Stimulated activated CD8-positive, alpha-beta memory T cell treated with anti-CD3 and anti-CD28 coated beads, Interleukin-4, amount 100 ng/mL, for 48 hours (primary cell): ENCODE measurements around the gene UBASH3B.
A peak's percentile ranks its signal among the peaks of the same experiment; 100 is the strongest.
"Not testable (repeated sequence)": the region's sequence is repeated elsewhere in the genome, so short reads cannot be mapped to it uniquely, and the experiment has no call there.

Experiments
- DNase-seq: peaks from one replicate; pipeline ENCODE4 v3.0.0-alpha.2; 2020

The UBASH3B gene

GRCh38 chr11:122823564-122823963 is 168.0 kb downstream of the UBASH3B start:
- DNase-seq, result no peak

- DNase-seq, result not testable (repeated sequence)
These were observed 173.8 kb downstream of the UBASH3B start for GRCh38 chr11:122829371-122829770.

- DNase-seq, result not testable (repeated sequence)
These were observed 176.8 kb downstream of the UBASH3B start for GRCh38 chr11:122832297-122832696.

- no peak for DNase-seq
These were observed 177.4 kb downstream of the UBASH3B start for GRCh38 chr11:122832721-122833470.

- no peak for DNase-seq
These were observed 178.4 kb downstream of the UBASH3B start for GRCh38 chr11:122833846-122834464.

- DNase-seq, result no peak
These were observed 181.4 kb downstream of the UBASH3B start for GRCh38 chr11:122836916-122837315.

GRCh38 chr11:122837528-122838346 is 182.2 kb downstream of the UBASH3B start:
- no peak for DNase-seq

GRCh38 chr11:122843281-122844141 is 188.0 kb downstream of the UBASH3B start:
- DNase-seq, result peak; percentile 64

- no peak for DNase-seq
These were observed 191.9 kb downstream of the UBASH3B start for GRCh38 chr11:122847466-122847865.

GRCh38 chr11:122848186-122848585 is 192.7 kb downstream of the UBASH3B start:
- DNase-seq, result no peak

GRCh38 chr11:122850076-122850631 is 194.6 kb downstream of the UBASH3B start:
- DNase-seq, result peak; percentile 76

GRCh38 chr11:122851366-122851966 is 195.9 kb downstream of the UBASH3B start:
- DNase-seq, result no peak

GRCh38 chr11:122852074-122852795 is 196.7 kb downstream of the UBASH3B start:
- DNase-seq, result peak; percentile 54

- DNase-seq, result no peak
These were observed 197.3 kb downstream of the UBASH3B start for GRCh38 chr11:122852796-122853160.

- DNase-seq, result no peak
These were observed 197.7 kb downstream of the UBASH3B start for GRCh38 chr11:122853261-122853660.

GRCh38 chr11:122853971-122854446 is 198.5 kb downstream of the UBASH3B start:
- no peak for DNase-seq

- no peak for DNase-seq
These were observed 206.1 kb downstream of the UBASH3B start for GRCh38 chr11:122861631-122862030.

GRCh38 chr11:122862091-122862490 is 206.6 kb downstream of the UBASH3B start:
- DNase-seq, result no peak

GRCh38 chr11:122863154-122863553 is 207.6 kb downstream of the UBASH3B start:
- not testable (repeated sequence) for DNase-seq

GRCh38 chr11:122863704-122864326 is 208.3 kb downstream of the UBASH3B start:
- DNase-seq, result peak; percentile 57
